K562 (cell line): ENCODE data around the gene SURF6. TPM values are rescaled to one million over a fixed set of nuclear protein-coding genes. Genes with fewer than 3 reads are reported as not detected.

ENCODE experiments used
- ARHGAP35 ChIP-seq: fragments of 450-650 bp; IDR thresholded peaks from 2 replicates; pipeline ENCODE4 v1.6.1; 2018; ENCODE audit not compliant: partially characterized antibody
- ARNT ChIP-seq, 2 experiments: fragments of 450-650 bp; IDR thresholded peaks; 2 replicates each; pipeline ENCODE4 v1.6.1; 2016; ENCODE audit warnings: mild to moderate bottlenecking in 1 of 2
- BACH1 ChIP-seq: fragments of 200-800 bp; sonication (Bioruptor generic); IDR thresholded peaks from 2 replicates; pipeline ENCODE4 v1.6.1; 2016; ENCODE audit warnings: missing genetic modification characterization, missing compliant biosample characterization
- ERF ChIP-seq: fragments of 450-650 bp; formaldehyde crosslinking; IDR thresholded peaks from 2 replicates; pipeline ENCODE4 v1.4.0; 2020; ENCODE audit warnings: mild to moderate bottlenecking, mixed read lengths
- JUND ChIP-seq, 2 experiments: IDR thresholded peaks; 2 replicates in 1 of 2; 3 replicates in 1 of 2; pipeline ENCODE4 v1.6.1; 2011; ENCODE audit warnings: borderline replicate concordance in 2 of 2, low read depth in 2 of 2, low read length in 2 of 2, improper control_type of control experiment in 1 of 2, missing biosample characterization in 1 of 2, missing genetic modification characterization in 1 of 2, missing genetic modification reagents in 1 of 2
- PCBP2 ChIP-seq: fragments of 200-400 bp; formaldehyde crosslinking; IDR thresholded peaks from 2 replicates; pipeline ENCODE4 v1.6.1; 2018; ENCODE audit warnings: low read length, low read depth, mild to moderate bottlenecking, moderate library complexity; ENCODE audit not compliant: poor library complexity, severe bottlenecking
- RBM25 ChIP-seq: fragments of 200-400 bp; formaldehyde crosslinking; IDR thresholded peaks from 2 replicates; pipeline ENCODE4 v1.6.1; 2018; ENCODE audit warnings: low read length, low read depth, moderate library complexity; ENCODE audit not compliant: severe bottlenecking
- SRSF1 ChIP-seq: fragments of 200-400 bp; formaldehyde crosslinking; IDR thresholded peaks from 2 replicates; pipeline ENCODE4 v1.6.1; 2017; ENCODE audit warnings: mild to moderate bottlenecking, low read depth, low read length, moderate library complexity
- SRSF7 ChIP-seq: fragments of 200-400 bp; formaldehyde crosslinking; optimal IDR thresholded peaks from 2 replicates; pipeline ENCODE3; 2017; ENCODE audit warnings: mild to moderate bottlenecking, low read depth, low read length
- ZC3H11A ChIP-seq: IDR thresholded peaks from 2 replicates; pipeline ENCODE4 v1.6.1; 2012; ENCODE audit warnings: low read depth, low read length, improper control_type of control experiment
- ZNF12 ChIP-seq: sonication (generic); formaldehyde crosslinking; IDR thresholded peaks from 2 replicates; pipeline ENCODE4 v1.4.0; 2020; ENCODE audit warnings: mild to moderate bottlenecking, missing genetic modification reagents
- ZNF589 ChIP-seq: fragments of 200-800 bp; sonication (Bioruptor generic); IDR thresholded peaks from 2 replicates; pipeline ENCODE4 v1.6.1; 2016; ENCODE audit warnings: low read depth, missing genetic modification characterization, missing compliant biosample characterization
- polyA plus RNA-seq, 8 experiments: library from polyadenylated mRNA; depleted of rRNA in 4 of 8; stranded (reverse) in 5 of 8; unstranded in 3 of 8; fragments of >200 nt; fragmentation: Nextera tagmentation in 2 of 8; fragmentation: Illumina TruSeq in 1 of 8; extraction: Ambion mirVana in 2 of 8; extraction: Trizol in 1 of 8; gene quantifications; 2 replicates each; pipeline versions ENCODE4 v1.2.1 to v1.2.3, GENCODE V29; 2011 to 2014; ENCODE audit warnings: inconsistent platforms in 1 of 8, missing spikeins in 1 of 8
- total RNA-seq, 7 experiments: library from RNA; depleted of rRNA in 6 of 7; stranded (reverse); fragments of >200 nt in 6 of 7; fragmentation: Illumina TruSeq in 2 of 7; extraction: Trizol in 2 of 7; gene quantifications; 2 replicates each; pipeline versions ENCODE4 v1.2.1 to v1.2.3, GENCODE V29; 2011 to 2021; ENCODE audit warnings: low replicate concordance in 1 of 7
- TF ChIP-seq, protein P1 (sequence below): IDR thresholded peaks from 3 replicates; pipeline ENCODE4 v1.6.1; 2011; ENCODE audit warnings: borderline replicate concordance, mild to moderate bottlenecking, moderate library complexity; ENCODE audit not compliant: insufficient read length; ENCODE audit errors: extremely low read depth
- TF ChIP-seq, protein P2 (sequence below): fragments of 450-650 bp; IDR thresholded peaks from 2 replicates; pipeline ENCODE4 v1.6.1; 2014; ENCODE audit warnings: low read depth, mild to moderate bottlenecking, moderate library complexity, borderline replicate concordance
- TF ChIP-seq, protein P3 (sequence below): fragments of 450-650 bp; formaldehyde crosslinking; IDR thresholded peaks from 2 replicates; pipeline ENCODE4 v1.4.0; 2020; ENCODE audit warnings: mild to moderate bottlenecking, mixed read lengths
- TF ChIP-seq, protein P4 (sequence below): fragments of 450-650 bp; formaldehyde crosslinking; IDR thresholded peaks from 2 replicates; pipeline ENCODE4 v1.4.0; 2020; ENCODE audit warnings: mild to moderate bottlenecking, moderate library complexity
- TF ChIP-seq, protein P5 (sequence below): fragments of 250-450 bp; sonication (Bioruptor Pico); IDR thresholded peaks from 2 replicates; pipeline ENCODE4 v1.8.0; 2022; ENCODE audit warnings: inconsistent platforms, mild to moderate bottlenecking, moderate library complexity, borderline replicate concordance

The SURF6 gene
- total and polyA plus RNA-seq, 9 of the 15 experiments (the other 6 are each of a cell fraction or from before 2014, with no cell fraction given) = 1.4 to 68.3 (median 14.7) TPM

DNA sequence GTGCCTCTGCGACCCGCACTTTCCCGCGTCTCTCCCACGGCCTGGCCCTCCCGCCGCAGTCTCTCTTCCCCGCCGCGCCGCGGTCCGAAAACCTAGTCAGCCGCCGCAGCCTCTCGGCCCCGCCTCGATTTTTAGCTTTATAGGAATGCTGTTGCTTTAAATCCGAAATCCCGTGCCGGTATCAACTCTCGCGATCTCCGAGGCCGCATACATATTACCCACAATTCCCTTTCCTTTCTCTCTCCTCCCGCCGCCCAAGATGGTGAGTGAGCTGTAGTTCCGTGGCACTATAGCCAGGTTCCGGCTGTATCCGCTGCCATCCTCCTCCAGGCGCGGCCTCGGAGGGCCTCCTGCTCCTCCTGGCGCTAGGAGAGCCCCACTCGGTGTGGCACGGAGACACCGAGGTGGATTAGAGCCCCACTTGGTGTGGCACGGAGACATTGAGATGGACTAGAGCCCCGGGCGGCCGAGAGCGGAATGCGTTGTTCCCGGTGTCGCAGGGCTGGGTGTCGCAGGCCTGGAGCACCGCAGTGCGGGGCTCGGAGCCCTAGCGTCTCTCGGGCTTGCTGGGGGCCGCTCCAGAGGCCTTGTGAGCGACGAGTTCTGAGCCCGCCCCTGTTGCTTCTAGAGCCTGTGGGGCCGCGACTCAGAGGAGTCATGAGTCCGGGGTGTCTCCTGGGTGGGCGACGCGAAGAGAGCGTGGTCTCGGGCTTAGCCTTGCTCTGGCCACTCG, 12.2 kb upstream of the SURF6 start, which contains the start of the genes MED22 and RPL7A (continued):
- TF ChIP-seq, protein P1, sequence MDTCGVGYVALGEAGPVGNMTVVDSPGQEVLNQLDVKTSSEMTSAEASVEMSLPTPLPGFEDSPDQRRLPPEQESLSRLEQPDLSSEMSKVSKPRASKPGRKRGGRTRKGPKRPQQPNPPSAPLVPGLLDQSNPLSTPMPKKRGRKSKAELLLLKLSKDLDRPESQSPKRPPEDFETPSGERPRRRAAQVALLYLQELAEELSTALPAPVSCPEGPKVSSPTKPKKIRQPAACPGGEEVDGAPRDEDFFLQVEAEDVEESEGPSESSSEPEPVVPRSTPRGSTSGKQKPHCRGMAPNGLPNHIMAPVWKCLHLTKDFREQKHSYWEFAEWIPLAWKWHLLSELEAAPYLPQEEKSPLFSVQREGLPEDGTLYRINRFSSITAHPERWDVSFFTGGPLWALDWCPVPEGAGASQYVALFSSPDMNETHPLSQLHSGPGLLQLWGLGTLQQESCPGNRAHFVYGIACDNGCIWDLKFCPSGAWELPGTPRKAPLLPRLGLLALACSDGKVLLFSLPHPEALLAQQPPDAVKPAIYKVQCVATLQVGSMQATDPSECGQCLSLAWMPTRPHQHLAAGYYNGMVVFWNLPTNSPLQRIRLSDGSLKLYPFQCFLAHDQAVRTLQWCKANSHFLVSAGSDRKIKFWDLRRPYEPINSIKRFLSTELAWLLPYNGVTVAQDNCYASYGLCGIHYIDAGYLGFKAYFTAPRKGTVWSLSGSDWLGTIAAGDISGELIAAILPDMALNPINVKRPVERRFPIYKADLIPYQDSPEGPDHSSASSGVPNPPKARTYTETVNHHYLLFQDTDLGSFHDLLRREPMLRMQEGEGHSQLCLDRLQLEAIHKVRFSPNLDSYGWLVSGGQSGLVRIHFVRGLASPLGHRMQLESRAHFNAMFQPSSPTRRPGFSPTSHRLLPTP = no peak
- no peak for TF ChIP-seq PCBP2
- no peak; the same call in 1 of the 2 replicates for TF ChIP-seq ZNF12 (CRISPR knock-in tag)
- no peak for TF ChIP-seq SRSF7
- TF ChIP-seq ERF (CRISPR knock-in tag) = peak; percentile 57
- no peak for TF ChIP-seq ZC3H11A
- TF ChIP-seq, protein P2, sequence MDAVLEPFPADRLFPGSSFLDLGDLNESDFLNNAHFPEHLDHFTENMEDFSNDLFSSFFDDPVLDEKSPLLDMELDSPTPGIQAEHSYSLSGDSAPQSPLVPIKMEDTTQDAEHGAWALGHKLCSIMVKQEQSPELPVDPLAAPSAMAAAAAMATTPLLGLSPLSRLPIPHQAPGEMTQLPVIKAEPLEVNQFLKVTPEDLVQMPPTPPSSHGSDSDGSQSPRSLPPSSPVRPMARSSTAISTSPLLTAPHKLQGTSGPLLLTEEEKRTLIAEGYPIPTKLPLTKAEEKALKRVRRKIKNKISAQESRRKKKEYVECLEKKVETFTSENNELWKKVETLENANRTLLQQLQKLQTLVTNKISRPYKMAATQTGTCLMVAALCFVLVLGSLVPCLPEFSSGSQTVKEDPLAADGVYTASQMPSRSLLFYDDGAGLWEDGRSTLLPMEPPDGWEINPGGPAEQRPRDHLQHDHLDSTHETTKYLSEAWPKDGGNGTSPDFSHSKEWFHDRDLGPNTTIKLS = peak; percentile 92
- peak in 1 of 2 experiments; percentile 67; a peak in 1 of 4 replicates for TF ChIP-seq ARNT (IDR thresholded peaks at IDR 0.05)
- peak; percentile 29; the same call in 1 of the 2 replicates for TF ChIP-seq JUND (IDR thresholded peaks at IDR 0.05; ENCODE audit: borderline replicate concordance, low read depth, low read length)
- TF ChIP-seq JUND (tag; IDR thresholded peaks at IDR 0.05; ENCODE audit: borderline replicate concordance, low read depth, low read length) = no peak
- TF ChIP-seq, protein P3, sequence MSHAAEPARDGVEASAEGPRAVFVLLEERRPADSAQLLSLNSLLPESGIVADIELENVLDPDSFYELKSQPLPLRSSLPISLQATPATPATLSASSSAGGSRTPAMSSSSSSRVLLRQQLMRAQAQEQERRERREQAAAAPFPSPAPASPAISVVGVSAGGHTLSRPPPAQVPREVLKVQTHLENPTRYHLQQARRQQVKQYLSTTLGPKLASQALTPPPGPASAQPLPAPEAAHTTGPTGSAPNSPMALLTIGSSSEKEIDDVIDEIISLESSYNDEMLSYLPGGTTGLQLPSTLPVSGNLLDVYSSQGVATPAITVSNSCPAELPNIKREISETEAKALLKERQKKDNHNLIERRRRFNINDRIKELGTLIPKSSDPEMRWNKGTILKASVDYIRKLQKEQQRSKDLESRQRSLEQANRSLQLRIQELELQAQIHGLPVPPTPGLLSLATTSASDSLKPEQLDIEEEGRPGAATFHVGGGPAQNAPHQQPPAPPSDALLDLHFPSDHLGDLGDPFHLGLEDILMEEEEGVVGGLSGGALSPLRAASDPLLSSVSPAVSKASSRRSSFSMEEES = no peak
- TF ChIP-seq ARHGAP35 = peak; percentile 93
- TF ChIP-seq SRSF1 = no peak
- TF ChIP-seq, protein P4, sequence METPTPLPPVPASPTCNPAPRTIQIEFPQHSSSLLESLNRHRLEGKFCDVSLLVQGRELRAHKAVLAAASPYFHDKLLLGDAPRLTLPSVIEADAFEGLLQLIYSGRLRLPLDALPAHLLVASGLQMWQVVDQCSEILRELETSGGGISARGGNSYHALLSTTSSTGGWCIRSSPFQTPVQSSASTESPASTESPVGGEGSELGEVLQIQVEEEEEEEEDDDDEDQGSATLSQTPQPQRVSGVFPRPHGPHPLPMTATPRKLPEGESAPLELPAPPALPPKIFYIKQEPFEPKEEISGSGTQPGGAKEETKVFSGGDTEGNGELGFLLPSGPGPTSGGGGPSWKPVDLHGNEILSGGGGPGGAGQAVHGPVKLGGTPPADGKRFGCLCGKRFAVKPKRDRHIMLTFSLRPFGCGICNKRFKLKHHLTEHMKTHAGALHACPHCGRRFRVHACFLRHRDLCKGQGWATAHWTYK (CRISPR knock-in tag) = peak; percentile 85; the same call in 1 of the 2 replicates
- TF ChIP-seq, protein P5, sequence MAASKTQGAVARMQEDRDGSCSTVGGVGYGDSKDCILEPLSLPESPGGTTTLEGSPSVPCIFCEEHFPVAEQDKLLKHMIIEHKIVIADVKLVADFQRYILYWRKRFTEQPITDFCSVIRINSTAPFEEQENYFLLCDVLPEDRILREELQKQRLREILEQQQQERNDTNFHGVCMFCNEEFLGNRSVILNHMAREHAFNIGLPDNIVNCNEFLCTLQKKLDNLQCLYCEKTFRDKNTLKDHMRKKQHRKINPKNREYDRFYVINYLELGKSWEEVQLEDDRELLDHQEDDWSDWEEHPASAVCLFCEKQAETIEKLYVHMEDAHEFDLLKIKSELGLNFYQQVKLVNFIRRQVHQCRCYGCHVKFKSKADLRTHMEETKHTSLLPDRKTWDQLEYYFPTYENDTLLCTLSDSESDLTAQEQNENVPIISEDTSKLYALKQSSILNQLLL (CRISPR knock-in tag) = no peak
- no peak for TF ChIP-seq BACH1 (tag)
- no peak for TF ChIP-seq RBM25
- TF ChIP-seq ZNF589 (CRISPR knock-in tag) = no peak
